HUES6 (cell line): ENCODE data around the gene CORO1C.

Experiments used
- H3K27ac ChIP-seq: 2 replicates; pipeline ENCODE4 v1.7.0; 2013; ENCODE audit warnings: low read depth, mild to moderate bottlenecking, low read length, inconsistent platforms
- H3K27me3 ChIP-seq: 2 replicates; pipeline ENCODE4 v1.6.1; 2013; ENCODE audit warnings: low read length; ENCODE audit not compliant: control insufficient read depth, insufficient read depth
- H3K36me3 ChIP-seq: 2 replicates; pipeline ENCODE4 v1.6.1; 2013; ENCODE audit warnings: low read length; ENCODE audit not compliant: control insufficient read depth, insufficient read depth
- H3K4me1 ChIP-seq: 2 replicates; pipeline ENCODE4 v1.6.1; 2013; ENCODE audit warnings: low read length; ENCODE audit not compliant: control insufficient read depth, insufficient read depth
- H3K4me3 ChIP-seq: 2 replicates; pipeline ENCODE4 v1.5.1; 2013; ENCODE audit warnings: low read depth, low read length
- H3K9ac ChIP-seq: one replicate; pipeline ENCODE4 v1.6.1; 2013; ENCODE audit warnings: mild to moderate bottlenecking, low read length
- H3K9me3 ChIP-seq: 2 replicates; pipeline ENCODE4 v1.6.1; 2013; ENCODE audit warnings: low read depth, low read length; ENCODE audit not compliant: control insufficient read depth, insufficient read depth

CORO1C gene

GRCh38 chr12:108768591-108769500 is 37.5 kb upstream of the CORO1C start:
- Histone ChIP-seq H3K9me3 (no peaks in the 10 kb centered on the region), H3K4me1 (peaks cover 5% of the 10 kb centered on the region; the same call in 1 of the 2 replicates), H3K9ac (peak overlapping the region; percentile 31), H3K4me3 (peak overlapping the region; percentile 60), H3K36me3 (no peaks in the 10 kb centered on the region), H3K27me3 (no peaks in the 10 kb centered on the region), H3K27ac (no peak overlapping the region)

- no peak overlapping the region for H3K4me3 ChIP-seq
- no peak overlapping the region for H3K9ac ChIP-seq
- H3K27me3 ChIP-seq: no peaks in the 10 kb centered on the region
- H3K4me1 ChIP-seq: no peaks in the 10 kb centered on the region
- H3K27ac ChIP-seq: no peak overlapping the region
- no peaks in the 10 kb centered on the region for H3K36me3 ChIP-seq
- H3K9me3 ChIP-seq: no peaks in the 10 kb centered on the region
Measured at GRCh38 chr12:108766294-108766693, 35.0 kb upstream of the CORO1C start.

GRCh38 chr12:108765289-108765764 is 34.0 kb upstream of the CORO1C start:
- no peak overlapping the region for H3K27ac ChIP-seq
- no peaks in the 10 kb centered on the region for H3K27me3 ChIP-seq
- H3K36me3 ChIP-seq: no peaks in the 10 kb centered on the region
- H3K4me1 ChIP-seq: no peaks in the 10 kb centered on the region
- H3K4me3 ChIP-seq: no peak overlapping the region
- H3K9ac ChIP-seq: no peak overlapping the region
- no peaks in the 10 kb centered on the region for H3K9me3 ChIP-seq

- Histone ChIP-seq H3K27me3 (no peaks in the 10 kb centered on the region), H3K27ac (no peak overlapping the region), H3K4me3 (no peak overlapping the region), H3K36me3 (no peaks in the 10 kb centered on the region), H3K9me3 (no peaks in the 10 kb centered on the region), H3K4me1 (no peaks in the 10 kb centered on the region; the same call in 1 of the 2 replicates), H3K9ac (no peak overlapping the region)
Measured at GRCh38 chr12:108764540-108765288, 33.4 kb upstream of the CORO1C start.

GRCh38 chr12:108761226-108761625 is 29.9 kb upstream of the CORO1C start:
- Histone ChIP-seq H3K9ac (no peak overlapping the region), H3K4me1 (no peaks in the 10 kb centered on the region; the same call in 1 of the 2 replicates), H3K4me3 (no peak overlapping the region), H3K27ac (no peak overlapping the region), H3K36me3 (no peaks in the 10 kb centered on the region), H3K27me3 (no peaks in the 10 kb centered on the region), H3K9me3 (no peaks in the 10 kb centered on the region)

GRCh38 chr12:108759924-108760323 is 28.6 kb upstream of the CORO1C start:
- Histone ChIP-seq H3K27ac (no peak overlapping the region), H3K27me3 (no peaks in the 10 kb centered on the region), H3K4me1 (no peaks in the 10 kb centered on the region; the same call in 1 of the 2 replicates), H3K36me3 (no peaks in the 10 kb centered on the region), H3K9ac (no peak overlapping the region), H3K4me3 (no peak overlapping the region), H3K9me3 (no peaks in the 10 kb centered on the region)

GRCh38 chr12:108757856-108758255 is 26.5 kb upstream of the CORO1C start:
- no peaks in the 10 kb centered on the region for H3K36me3 ChIP-seq
- no peak overlapping the region for H3K9ac ChIP-seq
- no peak overlapping the region for H3K27ac ChIP-seq
- no peak overlapping the region for H3K4me3 ChIP-seq
- H3K4me1 ChIP-seq: no peaks in the 10 kb centered on the region; the same call in 1 of the 2 replicates
- H3K9me3 ChIP-seq: no peaks in the 10 kb centered on the region
- H3K27me3 ChIP-seq: no peaks in the 10 kb centered on the region

- Histone ChIP-seq H3K27me3 (no peaks in the 10 kb centered on the region), H3K36me3 (no peaks in the 10 kb centered on the region), H3K4me3 (no peak overlapping the region), H3K27ac (no peak overlapping the region), H3K9me3 (no peaks in the 10 kb centered on the region), H3K9ac (no peak overlapping the region), H3K4me1 (no peaks in the 10 kb centered on the region; the same call in 1 of the 2 replicates)
Measured at GRCh38 chr12:108756421-108756820, 25.1 kb upstream of the CORO1C start.

GRCh38 chr12:108755481-108755880 is 24.2 kb upstream of the CORO1C start:
- Histone ChIP-seq H3K4me1 (no peaks in the 10 kb centered on the region; the same call in 1 of the 2 replicates), H3K27me3 (no peaks in the 10 kb centered on the region), H3K4me3 (no peak overlapping the region), H3K36me3 (no peaks in the 10 kb centered on the region), H3K9ac (no peak overlapping the region), H3K27ac (no peak overlapping the region), H3K9me3 (no peaks in the 10 kb centered on the region)

GRCh38 chr12:108753976-108754375 is 22.7 kb upstream of the CORO1C start:
- Histone ChIP-seq H3K27me3 (no peaks in the 10 kb centered on the region), H3K9ac (no peak overlapping the region), H3K36me3 (no peaks in the 10 kb centered on the region), H3K9me3 (no peaks in the 10 kb centered on the region), H3K27ac (no peak overlapping the region), H3K4me3 (no peak overlapping the region), H3K4me1 (no peaks in the 10 kb centered on the region)

- no peaks in the 10 kb centered on the region for H3K27me3 ChIP-seq
- no peak overlapping the region for H3K9ac ChIP-seq
- no peak overlapping the region for H3K27ac ChIP-seq
- no peaks in the 10 kb centered on the region for H3K4me1 ChIP-seq
- H3K9me3 ChIP-seq: peaks cover 7% of the 10 kb centered on the region; the same call in 1 of the 2 replicates
- no peaks in the 10 kb centered on the region for H3K36me3 ChIP-seq
- H3K4me3 ChIP-seq: no peak overlapping the region
Measured at GRCh38 chr12:108752387-108752786, 21.1 kb upstream of the CORO1C start.
